GM21723 (cell line): ENCODE measurements around the gene IZUMO1R.
"Not testable (repeated sequence)": the region's sequence is repeated elsewhere in the genome, so short reads cannot be mapped to it uniquely, and the experiment has no call there.

Experiments used
- ATAC-seq: cut with Tn5 transposase; IDR thresholded peaks from one replicate; pipeline ENCODE4 v1.9.1; 2021; ENCODE audit warnings: mild to moderate bottlenecking, moderate library complexity; ENCODE audit not compliant: unreplicated experiment

The IZUMO1R gene

DNA sequence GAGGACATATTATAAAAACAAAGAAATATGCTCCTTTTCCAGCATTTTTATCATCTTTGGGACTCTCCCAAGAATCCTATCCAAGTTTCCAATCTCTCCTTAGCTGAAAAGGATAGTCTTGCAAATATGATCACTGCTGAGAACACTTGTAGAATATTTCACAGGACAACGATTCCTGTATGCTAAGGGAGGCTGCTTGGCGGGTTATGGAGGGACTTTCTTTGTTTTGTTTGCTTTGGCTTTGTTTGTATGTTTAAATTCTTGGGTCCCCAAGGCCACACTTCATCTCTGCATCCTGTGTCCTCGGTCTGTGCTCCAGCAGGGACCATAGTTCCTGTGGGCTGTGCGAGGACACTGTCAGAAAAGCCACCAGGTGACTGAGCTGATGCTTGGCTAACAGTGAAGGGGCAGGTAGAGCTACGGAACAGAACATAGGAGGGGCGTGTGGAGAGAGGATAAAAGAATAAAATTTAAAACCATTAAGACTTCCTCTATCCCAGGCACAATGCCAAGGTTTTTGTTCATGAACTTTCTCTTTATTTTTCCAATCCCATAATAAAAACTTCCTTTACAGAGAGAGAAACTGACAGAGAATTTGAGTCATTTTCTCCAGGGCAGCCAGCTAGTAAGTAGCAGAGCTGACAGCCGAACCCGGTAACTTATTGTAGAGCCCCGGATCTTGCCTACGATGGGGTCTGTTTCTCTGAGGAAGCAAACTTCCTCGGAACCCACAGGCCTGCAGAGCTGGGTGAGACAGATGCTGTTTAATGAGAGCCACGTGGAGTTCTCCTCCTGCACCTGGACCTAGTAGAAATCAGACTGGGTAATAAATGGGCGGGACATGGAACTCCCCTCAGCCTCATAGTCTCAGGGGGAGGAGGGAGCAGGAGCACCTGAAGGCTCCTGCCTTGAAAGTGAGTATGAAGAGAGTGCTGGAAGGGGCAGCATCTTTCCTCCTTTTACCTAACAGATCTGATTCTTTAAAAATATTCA, at the start of gene IZUMO1R:
Gene IZUMO1R (plus strand): TSS at position 615 of the 993 bp plus-strand sequence. CDS start 1,057 bp downstream, outside the sequence.
- no peak for ATAC-seq

DNA sequence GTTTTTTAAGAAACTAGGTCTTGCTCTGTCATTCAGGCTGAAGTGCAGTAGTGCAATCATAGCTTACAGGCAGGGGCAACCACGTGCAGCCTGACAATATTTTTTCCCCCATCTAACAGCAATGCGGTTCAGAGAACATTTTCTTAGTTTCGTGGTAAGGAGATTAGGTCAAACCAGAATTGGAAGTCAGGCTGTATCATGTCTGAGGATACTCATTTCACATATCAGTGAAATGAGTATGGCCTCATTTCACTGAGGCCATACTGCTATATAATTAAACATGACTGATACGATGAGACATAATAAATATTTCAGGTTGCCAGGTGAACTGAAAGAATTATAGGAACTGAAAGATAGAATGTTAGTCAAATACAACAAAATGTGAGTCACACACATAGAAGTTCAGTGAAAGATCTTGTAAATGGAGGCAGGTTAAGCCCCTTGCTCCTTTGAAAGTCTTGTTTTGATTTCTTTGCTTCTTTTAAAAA, 32.5 kb upstream of the IZUMO1R start:
- peak; percentile 83 for ATAC-seq

DNA sequence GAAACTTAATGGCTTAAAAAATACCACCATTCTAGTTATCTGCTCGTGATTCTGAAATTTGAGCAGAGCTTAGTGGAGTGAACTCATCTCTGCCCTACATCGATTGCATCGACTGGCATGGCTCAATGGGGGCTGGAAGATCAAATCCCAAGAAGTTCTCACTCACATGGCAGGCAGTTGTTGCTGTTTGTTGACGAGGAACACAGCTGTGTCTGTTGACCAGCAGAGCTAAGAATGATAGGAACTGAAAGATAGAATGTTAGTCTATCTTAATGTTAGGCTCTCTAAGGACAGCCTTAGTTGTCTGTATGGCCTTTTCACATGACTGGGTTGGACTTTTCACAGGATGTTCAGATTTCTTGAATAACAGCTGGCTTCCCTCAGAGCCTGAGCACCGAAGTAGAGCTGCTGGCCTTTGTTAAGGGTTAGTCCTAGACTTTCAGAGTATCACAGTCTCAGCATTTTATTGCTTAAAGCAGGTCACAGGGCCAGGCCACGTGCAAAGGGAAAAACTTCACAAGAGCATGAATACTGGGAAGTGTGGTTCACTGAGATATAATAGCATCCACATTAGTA, 31.6 kb upstream of the IZUMO1R start:
- peak; percentile 59 for ATAC-seq

DNA sequence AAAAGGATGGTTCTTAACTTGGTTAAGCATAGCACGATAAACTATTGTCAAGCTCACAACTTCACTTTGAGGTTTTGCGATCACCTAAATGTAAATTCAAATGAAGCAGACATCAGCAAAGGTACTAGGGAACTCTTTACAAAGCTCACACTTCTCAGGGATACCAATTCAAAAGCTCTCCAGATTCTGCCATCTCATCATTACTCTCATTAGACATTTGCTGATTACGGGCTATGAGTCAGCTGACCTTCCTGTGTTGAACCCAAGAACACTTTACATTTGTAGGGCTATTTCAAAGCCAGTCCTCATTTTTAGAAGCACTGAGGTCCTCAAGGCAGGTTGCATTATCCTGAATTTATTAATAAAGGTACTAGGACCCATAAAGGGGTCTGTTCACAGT, 28.4 kb upstream of the IZUMO1R start:
- no peak for ATAC-seq

DNA sequence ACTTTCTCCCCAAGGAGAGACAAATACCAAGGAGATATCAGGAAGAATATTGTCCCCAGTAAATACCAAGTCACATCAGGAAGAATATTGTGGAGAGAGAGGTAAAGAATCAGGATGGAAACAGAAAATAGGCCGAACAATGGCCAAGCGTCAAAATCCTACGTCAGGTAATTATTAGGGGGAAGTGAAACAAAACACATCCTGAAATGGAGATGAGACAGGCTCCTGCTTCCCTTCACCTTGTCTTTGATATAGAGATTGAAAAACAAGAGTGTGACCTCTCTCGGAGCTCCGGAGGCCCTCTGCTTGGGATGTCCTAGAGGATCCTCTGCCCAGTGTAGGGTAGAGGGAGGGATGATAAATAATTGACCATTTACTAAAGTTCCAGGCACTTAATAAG, 27.4 kb upstream of the IZUMO1R start:
- no peak for ATAC-seq

DNA sequence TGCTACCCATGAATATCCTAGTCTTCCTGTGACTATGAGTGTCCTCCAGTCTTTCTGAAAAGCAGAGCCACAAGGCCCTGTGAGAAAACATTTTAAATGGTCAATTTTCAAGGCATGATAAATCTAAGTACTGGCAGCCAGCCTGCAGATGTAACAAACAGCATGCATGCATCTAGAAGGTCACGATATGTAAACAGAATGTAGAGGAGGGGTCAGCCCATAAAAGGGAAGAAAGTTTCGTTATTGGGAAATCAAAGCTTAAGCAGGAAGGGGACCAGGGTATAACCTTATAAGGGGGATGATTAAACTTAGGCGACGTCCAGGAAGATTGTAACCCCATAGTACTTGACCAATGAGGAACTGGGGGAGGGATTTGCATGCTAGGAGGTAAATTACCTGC, 26.2 kb upstream of the IZUMO1R start:
- ATAC-seq, result not testable (repeated sequence)

DNA sequence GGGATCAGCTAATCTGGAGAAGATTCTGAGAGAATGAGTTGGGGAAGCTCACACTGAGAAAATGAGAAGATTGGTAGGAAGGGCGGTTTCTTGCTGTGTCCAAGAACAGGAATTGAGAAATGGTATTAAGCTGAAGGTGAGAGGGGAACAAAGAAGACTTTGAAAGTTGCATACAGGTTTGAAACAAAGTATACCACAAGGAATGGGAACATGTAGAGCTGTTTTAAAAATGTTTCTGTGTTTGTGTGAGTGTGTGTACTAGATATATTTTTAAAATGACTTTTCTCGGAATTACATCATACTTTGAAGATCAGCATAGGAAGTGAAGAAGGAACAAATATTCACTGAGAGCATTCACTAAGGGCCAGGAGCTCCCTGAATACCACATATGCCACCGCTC, 24.4 kb upstream of the IZUMO1R start:
- no peak for ATAC-seq

DNA sequence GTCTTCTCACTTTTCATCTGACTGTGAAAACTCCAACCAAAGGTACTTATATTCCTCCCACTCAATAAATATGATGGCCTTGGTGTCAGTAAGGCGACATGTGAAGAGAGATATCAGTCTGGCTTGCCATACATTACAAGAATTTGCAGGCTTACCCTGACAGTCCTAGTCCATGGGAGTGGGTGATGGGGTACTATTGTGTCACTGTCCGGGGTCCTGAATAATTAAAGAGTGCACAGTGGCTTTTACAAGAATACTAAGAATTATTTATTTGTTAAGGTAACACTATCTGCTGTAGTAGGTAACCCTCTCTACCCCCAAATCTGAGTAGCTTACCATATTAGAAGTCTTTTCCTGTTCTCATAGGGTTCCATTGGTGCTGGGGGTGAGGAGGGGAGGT, 23.1 kb upstream of the IZUMO1R start:
- ATAC-seq, result no peak

DNA sequence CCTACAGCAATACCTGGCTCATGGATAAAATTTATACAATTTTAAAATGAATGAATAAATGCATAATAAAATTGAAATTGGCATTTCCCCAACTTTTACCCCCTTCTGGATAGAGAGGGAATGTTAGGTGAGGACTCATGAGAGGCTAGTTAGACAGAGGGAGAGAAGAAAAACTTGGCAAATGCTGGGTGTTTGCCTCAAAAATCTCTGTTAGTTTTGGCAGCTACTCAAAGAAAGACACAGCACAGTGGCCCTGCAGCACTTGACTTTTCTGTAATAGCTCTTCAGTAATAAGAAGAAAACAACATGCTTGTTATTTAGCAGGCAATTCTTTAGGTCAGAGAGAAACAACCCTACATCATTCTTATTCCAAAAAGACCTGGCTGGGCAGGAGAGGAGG, 20.7 kb upstream of the IZUMO1R start:
- no peak for ATAC-seq

DNA sequence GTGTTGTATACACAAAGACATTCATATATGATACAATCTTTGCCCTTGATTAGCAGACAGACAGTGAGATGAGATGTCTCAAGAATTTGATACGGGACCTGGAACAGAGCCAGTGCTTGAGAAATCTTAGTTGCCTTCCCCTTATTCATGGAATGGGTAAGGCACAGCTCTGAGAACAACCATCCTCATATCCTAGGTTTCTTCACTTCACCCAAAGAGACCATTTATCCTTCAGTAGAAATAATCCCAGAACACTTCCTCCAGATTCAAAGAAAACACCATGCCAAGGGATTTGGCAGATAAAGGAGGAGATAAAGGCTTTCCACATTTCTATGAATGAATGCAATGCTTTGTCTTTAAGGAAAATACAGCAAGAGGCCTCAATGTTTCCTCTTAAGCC, 8.8 kb upstream of the IZUMO1R start:
- ATAC-seq, result no peak

DNA sequence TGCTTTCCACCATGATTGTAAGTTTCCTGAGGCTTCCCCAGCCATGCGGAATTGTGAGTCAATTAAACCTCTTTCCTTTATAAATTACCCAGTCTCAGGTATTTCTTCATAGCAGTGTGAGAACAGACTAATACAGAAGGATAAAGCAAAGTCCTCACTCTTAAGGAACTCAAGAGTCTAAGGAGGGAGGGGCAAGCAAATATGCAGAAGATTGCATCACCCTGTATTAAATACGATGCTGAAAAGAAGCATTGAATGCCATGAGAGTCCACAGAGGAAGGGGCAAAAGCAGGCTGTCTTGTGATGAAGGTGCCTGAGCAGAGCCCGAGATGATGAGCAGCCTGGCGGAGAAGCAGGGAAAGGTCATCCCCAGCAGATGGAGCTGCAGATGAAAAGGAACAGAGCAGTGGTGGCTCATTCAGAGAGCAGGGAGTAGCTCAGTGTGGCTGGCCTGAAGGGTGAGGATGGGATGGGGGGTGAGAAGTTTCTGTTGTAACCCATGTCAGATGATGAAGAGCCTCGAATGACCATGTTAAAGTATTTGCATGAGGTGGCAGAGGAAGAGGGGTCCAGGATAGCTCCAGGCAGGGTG, 6.3 kb upstream of the IZUMO1R start:
- no peak for ATAC-seq

DNA sequence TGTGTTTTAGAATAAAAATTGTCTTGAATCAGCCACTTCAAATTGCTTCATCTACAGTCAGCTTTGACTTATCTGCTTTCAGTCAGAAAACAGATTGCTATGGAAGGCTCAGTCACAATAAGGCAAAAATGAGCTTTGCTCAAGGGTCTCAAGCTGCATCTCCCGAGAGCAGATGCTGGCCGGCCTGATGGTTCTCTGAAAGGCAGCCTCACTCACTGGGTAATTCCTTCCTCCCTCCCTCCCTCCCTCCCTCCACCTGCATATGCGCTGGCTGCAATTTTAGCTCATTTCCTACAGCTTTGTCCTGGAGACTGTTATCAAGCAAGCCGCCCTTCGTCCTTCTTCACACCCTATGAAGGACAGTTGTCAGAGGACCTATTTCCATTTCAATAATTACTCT, 1.6 kb upstream of the IZUMO1R start:
- ATAC-seq, result no peak

DNA sequence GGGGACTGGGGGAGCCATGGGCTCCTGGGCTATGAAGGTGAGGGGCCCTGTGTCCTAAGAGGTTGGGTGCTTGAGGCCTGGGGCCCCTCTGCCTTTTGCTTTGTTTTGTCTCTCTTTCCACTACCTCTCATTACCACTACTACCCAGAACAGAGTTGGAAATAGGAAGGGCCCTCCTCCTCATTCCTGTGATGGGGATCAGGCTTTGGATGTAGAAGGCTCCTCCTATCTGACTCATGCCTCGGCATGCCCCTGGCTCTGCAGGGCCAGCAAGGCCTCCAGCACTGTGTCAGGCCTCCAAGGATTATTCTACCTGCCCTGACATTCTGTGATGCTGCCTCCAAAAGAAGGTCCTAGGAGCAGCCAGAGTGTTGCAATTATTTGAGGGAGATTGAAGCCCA, 766 bp downstream of the IZUMO1R start:
- ATAC-seq, result no peak

DNA sequence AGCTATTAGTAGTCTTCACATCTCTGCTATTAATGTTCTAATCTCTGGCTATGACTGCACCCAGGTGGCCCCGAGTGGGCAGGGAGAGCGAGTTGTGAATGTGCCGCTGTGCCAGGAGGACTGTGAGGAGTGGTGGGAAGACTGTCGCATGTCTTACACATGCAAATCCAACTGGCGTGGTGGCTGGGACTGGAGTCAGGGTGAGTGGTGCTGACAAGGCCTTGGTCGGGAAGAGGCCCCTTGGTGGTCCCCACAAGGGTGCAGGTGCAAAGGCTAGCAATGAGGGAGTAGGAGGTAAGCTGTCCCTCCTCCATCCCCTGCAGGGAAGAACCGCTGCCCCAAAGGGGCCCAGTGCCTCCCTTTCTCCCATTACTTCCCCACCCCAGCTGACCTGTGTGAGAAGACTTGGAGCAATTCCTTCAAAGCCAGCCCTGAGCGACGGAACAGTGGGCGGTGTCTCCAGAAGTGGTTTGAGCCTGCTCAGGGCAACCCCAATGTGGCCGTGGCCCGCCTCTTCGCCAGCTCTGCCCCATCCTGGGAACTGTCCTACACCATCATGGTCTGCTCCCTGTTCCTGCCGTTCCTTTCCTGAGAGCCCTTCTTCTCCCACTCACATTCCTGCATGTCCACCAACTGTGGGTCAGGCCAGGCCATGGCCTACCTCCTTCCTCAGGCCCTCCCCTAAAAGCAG, 2.9 kb downstream of the IZUMO1R start:
- no peak for ATAC-seq

DNA sequence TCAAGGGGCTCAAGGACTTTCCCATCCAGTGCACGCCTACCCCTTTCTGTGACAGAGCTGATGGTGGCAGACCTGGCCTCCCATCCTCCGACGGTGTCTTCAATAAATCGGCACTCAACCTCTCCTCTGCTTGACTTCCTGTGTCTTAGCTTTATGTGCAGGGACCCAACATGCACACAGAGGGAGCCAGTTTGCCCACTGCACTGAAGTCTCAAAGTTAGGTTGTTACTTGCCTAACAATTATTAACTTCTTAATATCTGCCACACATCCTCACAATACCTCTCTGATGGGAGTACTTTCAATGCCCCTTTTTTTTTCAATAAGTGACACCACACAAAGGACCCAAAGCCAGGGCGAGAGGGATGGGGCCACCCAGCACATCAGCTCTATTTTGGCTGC, 3.6 kb downstream of the IZUMO1R start:
- no peak for ATAC-seq

DNA sequence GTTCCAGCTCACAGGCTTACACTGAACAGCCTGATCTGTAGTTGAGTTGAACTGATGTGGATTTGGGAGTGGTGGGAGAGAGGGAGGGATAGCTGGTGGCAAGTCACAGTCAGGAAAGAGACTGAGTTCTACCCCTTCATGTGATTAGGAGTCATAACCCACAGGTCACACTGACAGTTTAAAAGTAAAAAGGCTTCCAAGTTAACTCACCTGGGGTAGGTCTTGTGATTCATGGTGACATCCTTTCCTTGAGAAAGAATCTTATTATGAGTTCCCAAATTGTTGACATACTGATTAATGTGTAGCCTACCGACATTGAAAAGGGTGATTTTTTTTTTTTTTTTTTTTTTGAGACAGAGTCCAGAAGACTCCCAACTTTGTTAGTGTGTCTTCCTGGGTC, 5.4 kb downstream of the IZUMO1R start:
- ATAC-seq, result no peak

DNA sequence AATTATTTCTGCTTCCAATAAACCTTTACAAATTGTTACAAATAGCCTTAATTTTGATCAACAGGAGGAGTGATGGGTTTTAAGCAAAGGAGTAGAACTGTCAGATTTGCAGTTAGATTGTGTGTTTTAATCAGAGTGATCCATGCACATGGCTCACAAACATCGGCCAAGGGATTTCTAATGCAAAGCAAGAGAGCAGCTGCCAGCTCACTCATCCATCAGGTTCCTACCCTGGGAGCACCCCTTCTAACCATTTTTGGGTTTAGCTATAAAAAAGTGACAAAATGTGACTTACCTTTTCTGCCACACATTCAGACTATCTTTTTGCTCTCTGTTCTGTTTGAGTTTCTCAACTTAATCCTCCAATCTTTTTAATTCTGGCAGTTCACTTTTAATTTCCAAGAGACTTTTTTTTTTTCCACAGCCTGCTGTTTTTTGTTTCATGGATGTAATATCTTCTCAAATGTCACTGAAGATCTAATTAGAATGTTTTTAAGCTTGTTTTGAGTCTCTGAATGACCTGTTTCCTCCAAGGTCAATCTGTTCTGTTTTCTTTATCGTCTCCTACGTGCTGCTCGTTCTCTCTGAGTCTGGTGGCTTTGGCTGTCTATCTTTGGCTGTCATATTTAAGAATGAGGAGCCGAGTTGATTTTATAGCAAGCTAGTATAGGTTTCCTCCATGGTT, 6.0 kb downstream of the IZUMO1R start:
- ATAC-seq, result no peak

DNA sequence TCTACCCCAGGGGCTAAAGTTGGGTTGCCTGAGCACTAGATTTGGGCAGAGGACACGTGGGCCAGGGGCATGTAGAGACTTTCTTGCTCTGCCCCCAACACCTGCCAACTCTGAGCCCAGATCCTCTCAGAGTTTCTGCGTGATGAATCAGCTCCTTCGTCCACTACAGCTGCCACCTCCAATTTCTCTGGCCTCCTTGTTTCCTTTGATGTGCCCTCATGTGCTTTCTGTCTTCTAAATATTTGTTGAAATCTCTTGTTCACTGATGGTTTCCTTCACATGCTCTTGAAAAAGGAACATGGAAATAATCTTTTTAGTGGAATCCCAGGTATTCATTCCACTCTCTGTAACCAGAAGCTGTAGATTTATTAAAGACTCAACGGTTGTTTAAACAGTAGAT, 8.0 kb downstream of the IZUMO1R start:
- ATAC-seq, result no peak

DNA sequence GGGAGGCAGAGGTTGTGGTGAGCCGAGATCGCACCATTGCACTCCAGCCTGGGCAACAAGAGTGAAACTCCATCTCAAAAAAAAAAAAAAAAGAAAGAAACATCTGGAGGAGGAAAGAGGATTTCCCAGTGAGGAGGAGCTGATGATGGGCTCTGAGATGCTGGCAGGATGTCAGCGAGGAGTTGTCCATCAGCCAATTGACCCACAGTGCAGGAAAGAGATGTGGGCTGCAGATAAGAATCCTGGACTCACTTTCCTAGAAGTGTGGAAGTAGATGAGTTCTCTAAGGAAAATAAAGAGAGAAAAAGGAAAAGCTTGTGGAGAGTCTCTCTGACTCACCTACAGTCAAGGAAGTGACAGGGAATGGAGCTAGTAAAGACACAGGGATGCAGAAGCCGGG, 9.7 kb downstream of the IZUMO1R start:
- no peak for ATAC-seq

DNA sequence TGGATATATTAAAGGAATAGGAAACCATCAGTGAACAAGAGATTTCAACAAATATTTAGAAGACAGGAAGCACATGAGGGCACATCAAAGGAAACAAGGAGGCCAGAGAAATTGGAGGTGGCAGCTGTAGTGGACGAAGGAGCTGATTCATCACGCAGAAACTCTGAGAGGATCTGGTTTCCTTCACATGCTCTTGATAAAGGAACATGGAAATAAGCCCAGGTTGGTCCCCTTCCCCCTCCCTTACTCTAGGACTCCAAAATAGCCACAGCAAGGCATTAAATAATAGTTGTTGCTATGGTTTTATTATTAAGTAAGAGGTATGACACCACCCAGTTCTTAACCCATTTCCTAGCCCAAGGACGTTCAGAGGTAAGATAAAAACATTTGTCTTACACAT, 11.3 kb downstream of the IZUMO1R start:
- no peak for ATAC-seq

DNA sequence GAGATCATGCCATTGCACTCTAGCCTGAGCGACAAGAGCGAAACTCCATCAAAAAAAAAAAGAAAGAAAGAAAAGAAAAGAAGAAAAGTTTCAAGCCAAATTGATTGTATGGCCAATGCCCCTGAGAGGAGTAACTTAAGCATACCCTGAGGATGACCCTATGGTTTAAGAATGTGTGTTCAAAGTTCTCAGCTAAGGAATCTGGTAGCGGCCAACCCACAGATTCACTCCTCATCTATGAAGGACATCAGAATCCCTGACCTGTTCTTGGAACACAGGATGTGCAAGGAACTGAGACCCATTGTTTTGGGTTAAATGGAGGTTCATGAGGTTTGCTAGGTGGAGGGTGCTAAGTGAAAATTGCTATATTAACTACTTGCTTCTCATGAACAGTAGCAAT, 18.1 kb downstream of the IZUMO1R start:
- no peak for ATAC-seq
